HG03521 (cell line): ENCODE results near the gene CD74.

Source experiments
- ATAC-seq: cut with Tn5 transposase; IDR thresholded peaks from one replicate; pipeline ENCODE4 v1.9.1; 2021; ENCODE audit warnings: mild to moderate bottlenecking, moderate library complexity; ENCODE audit not compliant: unreplicated experiment

The CD74 gene

DNA sequence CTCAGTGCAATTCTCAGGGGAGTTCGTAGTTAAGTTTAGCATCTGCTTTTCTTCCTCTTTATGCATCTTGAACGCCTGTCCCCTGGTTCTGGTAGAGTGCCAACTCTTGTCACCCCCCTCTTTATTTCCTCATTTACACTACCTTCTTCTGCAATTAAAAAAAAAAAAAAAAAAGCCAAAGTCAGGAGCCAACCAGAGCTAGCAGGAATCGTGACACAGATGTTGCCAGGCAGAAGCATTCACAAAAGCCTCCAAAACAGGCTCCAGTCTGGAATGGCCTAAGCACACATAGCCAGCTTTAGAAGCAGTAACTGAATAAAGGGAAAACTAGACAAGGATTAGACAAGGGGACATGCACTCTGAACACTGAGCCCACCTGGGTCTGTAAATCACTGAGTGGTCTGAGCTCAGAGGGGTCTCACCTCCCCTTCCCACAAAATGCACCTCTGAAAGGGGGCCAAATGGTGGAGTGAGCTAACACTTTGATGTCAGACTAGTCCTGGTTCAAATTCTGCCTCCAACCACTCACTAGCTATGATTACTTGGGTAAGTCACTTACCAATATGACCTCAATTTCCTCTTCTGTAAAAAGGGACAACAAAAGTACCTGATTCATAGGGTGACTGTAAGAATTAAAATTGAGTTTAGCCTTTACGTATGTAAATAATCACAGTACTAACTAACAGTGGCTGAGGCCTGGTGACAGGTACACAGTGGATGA is 2.0 kb downstream of the CD74 start:
- ATAC-seq = no peak

DNA sequence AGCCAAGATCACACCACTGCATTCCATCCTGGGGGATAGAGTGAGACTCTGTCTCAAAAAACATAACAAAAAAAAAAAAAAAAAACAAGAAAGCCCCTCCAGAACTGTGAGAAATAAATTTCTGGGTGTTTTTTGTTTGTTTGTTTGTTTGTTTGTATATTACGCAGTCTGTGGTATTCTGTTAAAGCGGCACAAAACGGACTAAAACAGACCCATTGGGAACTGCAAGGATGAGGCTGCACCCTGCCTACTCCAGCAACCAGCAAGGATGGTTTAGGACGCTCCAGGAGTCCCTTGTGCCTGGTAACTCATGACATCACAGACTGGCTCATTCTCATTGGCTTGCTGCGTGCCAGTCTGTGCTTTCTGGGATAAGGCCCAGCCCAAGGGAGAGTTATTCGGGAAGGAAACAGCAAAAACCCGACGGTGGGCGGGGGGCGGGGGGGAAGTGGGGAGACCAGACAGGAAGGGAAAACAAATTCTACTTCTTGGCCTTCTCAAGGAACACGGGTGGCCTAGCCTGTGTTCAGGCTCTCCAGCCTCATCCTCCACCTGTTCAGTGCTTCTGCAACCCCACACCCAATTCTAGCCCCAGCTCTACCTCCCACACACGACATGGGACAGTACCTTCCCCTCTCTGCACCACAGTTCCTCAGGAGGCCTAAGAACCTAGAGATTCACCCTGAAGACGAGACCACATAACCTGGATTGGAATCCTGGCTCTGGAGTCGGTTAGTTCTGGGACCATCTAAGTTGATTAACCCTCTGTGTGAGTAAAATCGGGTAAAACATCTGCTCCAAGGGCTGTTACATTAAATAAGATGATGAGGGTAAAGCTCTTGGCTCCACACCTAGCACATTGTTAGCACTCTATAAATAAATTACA is 2.8 kb downstream of the CD74 start:
- ATAC-seq = peak; percentile 20

DNA sequence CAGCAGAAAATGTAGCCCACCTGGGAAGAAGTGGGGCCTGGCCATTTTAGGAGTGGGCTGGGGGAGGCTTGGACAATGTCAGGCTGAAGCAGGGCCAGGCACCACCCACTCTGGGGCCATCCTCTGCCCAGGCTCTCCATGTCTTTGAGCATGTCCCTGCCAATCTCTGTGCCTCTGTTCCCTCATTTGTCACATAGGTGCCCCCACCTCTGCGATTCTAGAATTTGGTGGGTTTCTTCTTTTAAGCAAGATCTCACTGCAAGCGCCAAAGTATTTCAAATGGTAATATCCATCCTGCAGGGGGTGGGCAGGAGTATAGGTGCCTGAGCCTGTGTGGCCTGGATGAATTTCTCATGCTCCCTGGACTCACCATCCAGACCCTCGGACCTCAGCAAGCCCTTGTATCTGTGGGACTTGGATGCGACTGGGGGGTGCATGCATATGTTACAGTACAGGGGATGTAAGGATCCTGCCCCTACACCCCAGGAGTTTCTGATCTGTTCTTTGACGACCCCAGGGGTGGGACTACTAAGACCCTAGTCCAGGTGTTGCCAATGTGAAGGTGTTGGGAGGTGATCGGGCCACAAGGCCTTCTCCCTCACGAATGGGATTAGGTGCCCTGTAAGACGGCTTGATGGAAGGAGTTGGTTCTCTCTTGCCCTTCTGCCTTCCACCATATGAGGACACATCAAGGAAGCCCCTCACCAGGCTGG is 4.3 kb downstream of the CD74 start:
- no peak for ATAC-seq

- no peak for ATAC-seq
These were observed 5.5 kb downstream of the CD74 start for GRCh38 chr5:150407096-150407720.

DNA sequence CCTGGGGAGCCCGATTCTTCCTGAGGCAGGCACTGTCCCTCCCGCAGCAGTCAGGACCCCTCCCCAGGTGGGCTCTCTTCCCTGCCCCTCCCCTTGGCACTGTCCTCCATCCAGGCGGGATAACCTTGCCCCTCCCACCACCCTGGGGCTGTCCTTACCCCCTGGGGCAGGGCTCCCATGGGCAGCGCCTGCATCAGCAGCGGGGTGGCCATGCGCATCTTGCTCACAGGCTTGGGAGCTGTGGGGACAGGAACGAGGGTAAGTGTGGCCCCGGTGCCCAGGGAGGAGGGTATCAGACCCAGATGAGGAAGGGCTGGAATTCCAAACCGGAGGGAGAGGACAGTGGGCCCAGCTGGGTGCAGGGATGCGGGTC is 6.0 kb downstream of the CD74 start:
- ATAC-seq = no peak

- ATAC-seq = no peak
These were observed 6.5 kb downstream of the CD74 start for GRCh38 chr5:150406103-150406722.

GRCh38 chr5:150404941-150405816 is 7.5 kb downstream of the CD74 start:
- no peak for ATAC-seq

- no peak for ATAC-seq
These were observed 8.2 kb downstream of the CD74 start for GRCh38 chr5:150404535-150404934.

GRCh38 chr5:150404121-150404520 is 8.6 kb downstream of the CD74 start:
- ATAC-seq = no peak

- ATAC-seq = no peak
These were observed 9.8 kb downstream of the CD74 start for GRCh38 chr5:150402901-150403342.

GRCh38 chr5:150402229-150402773 is 10.4 kb downstream of the CD74 start:
- ATAC-seq = no peak

DNA sequence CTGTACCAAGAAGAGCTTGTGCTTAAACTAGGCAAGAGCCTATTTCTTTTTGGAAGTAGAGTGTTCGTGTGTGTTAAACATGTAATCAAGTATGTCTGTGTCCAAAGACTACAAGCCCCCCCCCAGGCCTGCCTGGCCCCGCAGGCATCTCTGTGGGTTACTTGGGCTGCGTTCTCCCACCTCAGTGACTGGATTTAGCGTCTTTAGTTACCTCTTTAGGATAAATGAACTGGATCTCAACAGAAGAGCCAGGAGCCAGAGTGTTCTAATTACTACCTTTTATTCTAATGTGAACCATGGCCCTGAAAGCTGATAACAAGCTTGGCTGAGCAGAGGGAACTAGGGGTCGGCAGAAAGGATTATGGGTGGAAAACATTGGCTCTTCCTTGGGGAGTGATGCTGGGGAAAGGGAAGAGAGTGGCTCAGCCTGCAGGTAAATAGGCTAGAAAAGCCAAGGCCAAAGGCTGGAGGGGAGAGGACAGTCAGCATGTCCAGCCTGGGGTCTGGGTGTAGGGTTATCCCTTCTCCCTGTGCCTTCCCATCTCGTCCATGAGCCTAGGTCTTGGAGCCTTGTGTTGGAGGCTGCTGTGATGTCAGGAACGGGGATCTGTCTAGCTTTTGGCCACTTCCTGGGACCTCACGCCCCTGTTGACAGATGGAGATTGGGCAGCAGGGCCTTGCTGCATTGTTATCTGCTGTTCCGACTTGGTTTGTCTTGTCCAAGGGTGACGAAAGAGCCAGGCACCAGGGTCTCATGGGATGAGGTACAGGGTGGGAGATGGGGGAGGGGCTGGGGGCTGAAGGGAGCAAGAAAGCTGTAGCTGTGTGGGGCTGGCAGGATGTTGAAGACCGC is 11.1 kb downstream of the CD74 start:
- no peak for ATAC-seq

DNA sequence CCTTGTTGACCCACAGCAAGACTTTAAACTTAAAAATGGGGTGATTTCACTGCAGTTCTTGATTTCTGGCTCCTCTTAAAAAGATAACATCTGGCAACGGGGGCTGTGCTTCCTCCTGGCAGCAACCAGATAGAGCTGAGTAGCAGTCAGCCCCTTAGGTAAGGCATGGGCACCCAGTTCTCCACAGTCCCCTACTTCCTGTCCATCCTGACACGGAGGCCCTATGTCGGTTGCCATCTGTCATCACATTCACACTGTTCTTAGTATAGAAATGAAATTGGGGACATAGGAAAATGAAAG is 11.7 kb downstream of the CD74 start:
- no peak for ATAC-seq

DNA sequence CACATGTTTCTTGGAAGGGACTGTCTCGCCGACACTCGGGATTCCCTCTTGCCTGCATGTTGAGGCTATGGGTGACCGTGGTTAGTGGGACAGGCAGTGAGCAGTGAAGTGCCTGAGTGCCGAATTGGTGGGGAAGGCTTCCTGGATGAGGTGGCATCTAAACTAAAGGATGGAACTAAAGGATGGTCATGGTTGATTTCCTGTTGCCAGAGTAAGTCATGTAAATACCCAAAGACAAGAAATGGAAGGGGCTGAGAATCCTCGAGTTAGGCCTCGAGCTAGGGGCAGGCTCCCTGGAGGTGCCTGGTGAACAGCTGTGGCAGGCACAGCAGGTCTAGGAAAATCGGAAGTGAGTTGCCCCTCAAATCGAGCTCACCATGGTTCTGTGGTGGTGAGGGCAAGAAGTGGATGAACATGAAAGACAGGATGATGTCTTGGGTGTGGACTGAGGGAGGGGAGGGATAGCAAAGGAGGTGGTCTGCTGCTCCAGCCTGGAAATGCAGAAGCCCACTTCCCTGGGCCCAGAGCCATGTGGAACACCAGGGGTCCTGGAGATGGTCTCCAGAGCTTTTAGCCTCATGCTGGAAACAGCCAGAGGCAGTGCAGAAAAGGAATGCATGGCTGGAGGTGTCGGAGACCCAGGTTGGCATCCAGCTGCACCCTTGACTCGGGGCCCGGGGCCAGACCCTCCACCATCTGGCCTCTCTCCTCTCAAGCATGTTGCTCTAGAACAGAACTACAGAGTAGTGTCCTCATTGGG is 12.2 kb downstream of the CD74 start:
- no peak for ATAC-seq

GRCh38 chr5:150399524-150400211 is 13.0 kb downstream of the CD74 start:
- no peak for ATAC-seq

DNA sequence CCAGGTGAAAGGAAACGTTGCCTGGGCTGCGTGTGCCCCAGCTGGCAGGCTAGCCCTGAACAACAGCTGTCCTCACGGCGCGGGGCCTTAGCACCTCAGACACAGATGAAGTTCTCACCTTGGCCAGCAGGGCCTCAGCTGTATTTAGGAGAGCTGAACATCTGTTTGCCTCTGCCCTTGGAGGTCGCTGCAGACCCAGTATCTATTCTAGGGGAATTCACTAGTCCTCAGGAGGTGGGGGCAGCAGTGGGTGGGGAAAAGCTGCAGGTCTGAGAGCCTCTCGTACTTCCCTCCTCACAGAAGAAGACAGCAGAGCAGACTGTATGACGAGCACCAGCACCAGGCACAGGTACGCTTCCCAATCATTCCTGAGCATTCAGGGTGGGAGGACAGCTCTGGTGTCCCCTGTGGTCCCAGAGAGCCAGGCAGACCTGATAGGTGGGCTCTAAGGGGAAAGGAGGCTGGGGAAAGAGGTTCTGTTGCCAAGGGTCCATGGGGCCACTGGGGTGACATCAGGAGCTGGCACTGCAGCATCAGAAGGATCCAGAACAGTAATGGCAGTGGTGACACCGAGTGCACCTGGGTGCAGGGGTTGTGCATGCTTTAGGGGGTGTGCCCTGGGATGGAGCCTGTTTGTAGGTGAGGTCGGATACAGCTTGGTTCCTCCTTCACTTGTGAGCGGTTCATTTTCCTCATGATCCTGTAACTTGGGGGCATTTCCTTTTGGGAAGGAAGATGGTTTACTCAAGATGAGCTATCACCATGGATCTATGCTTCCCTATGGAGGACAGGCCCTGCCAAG is 13.8 kb downstream of the CD74 start:
- ATAC-seq = peak; percentile 56
